HPDE6-E6E7 (cell line): ENCODE results near the gene RHBDF2.

Source experiments
- DNase-seq: peaks from one replicate; pipeline ENCODE4 v3.0.0; 2011; ENCODE audit warnings: missing footprints; ENCODE audit errors: extremely low spot score

Gene RHBDF2

DNA sequence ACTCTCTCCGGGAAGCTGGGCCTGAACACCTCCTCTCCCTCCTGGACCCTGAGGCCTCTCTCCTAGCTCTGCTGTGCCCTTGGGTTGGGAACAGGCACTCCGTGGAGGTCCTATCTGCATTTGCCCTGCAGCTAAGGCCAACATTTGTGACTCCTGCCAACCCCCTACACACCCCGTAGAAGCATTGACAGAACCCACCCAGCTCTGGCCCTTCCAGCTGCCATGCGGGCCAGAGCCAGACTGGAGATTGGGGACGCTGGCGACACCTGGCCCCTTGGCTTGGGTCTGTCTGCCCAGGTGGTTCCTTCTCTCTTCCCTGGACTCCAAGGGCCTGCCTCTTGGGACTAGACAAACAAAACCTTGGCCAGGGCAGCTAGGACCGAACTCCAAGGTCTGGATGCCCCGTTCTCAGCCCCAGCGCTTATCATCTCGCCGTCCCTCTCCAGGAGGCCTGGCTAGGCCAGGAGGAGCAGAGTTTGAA, 644 bp upstream of the RHBDF2 start:
- no peak for DNase-seq

DNA sequence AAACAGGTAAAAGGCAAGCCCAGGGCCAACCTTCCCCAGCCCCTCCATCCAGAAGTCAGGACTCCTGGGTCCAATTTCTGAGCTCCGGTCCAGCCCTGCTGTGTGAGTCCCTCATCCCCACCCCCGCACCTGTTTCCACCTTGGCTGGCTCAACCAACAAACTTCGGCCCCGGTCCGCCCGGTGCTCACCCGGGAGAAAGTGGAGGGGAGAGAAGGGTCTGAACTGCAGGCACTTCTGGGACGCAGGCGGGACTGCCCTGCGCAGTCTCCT, 541 bp downstream of the RHBDF2 start:
- DNase-seq = no peak

DNA sequence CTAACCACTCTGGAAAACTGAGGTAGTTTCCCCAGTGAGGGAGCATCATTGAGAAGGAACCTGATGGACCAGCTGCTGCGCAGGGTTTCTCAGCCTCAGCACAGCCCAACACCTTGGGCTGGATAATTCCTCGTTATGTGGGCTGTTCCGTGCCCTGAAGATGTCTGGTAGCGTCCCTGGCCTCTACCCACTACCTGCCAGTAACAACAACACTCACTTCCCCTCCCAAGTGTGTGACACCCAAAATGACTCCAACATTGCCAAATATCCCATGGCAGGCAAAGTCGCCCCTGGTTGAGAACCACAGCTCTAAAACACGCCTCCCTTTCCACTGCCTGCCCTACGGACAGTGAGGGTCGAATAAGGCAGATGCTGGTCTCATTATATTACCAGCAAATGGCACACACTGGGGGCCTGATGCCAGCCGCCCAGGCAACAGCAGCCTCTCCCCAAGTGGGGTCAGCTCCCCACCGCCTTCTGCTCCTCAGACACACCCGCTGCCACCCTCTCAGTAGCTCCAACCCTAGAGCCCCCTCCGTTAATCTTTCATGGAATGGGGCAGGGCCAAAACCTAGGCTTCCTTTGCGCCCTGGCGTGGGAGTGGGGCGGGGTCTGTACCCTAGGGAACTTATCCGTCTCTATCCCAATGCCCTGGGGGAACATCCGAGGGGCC, 1.0 kb downstream of the RHBDF2 start:
- no peak for DNase-seq

DNA sequence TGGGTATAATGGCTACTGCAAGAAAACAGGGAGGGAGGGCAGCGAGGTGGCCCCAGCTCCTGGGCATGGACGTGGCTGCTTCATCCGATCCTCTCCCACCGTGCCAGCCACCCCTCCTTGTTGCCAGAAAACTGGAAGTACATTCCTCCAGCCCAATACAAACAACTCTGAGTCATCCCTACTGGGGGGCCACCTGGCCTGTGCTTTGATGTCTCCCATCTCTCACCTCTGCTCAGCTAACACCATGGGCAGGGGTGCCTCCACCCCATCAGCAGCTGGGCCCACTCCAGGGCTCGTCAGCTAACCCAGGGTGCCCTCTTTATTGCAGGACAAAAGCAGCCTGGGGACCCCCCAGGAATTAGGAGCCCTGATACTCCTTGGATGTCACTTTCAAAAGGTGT, 2.0 kb downstream of the RHBDF2 start:
- no peak for DNase-seq

DNA sequence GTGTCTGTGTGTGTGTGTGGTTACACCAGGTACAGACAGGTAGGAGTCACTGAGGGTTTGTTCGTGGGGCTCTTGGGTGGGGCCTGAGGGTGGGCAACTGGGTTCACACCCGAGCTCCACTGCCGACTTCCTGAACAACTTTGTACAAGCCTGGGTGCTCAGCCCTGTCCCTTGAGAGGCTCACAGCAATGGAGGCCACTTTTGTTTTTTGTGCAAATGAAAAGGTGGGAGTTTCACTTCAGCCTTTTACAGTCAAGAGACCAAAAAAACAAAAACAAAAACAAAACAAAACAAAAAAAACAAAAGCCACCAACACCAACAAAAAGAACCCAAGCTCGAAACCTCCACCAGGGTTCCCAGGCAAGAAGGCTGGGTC, 2.4 kb downstream of the RHBDF2 start:
- no peak for DNase-seq

DNA sequence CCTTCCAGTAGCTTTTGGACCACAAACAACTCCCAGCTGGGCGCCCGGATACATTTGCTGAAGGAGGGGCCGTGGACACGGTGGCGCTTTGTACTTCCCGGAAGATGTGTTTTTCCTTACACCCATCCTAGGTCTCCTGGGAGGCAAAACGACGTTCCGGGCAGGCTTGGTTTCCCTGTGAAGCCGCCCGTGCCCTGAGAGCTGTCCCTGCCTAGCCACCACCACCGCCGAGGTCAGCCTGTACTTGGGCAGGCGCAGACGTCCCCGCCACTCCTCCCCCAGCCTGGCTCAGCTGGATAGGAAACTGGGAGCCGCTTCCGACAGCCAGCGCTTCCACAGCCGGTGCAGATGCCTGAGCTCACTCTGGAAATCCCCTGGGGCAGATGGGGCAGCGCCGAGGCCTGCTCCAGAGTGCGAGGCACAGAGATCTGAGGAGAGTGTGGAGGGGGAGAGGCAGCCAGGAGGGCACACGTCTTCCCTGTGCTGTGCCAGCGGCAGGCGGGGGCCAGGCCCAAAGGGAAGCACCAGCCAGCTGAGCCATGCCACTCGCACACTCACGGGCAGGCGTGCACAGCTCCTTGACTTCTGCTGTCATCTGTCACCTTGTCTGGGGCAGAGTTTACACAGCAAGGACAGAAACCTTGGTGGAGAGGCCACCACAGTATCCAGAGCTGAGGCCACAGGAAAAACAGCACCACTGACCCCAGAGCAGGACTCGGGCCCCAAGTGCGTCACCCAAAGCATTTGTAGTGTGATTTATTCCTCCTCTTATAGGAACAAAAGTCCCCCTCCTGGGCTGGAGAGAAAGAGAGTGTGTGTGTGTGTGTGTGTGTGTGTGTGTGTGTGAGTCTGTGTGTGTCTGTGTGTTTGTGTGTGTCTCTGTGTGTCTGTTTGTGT, 3.0 kb downstream of the RHBDF2 start:
- peak; percentile 83 for DNase-seq

DNA sequence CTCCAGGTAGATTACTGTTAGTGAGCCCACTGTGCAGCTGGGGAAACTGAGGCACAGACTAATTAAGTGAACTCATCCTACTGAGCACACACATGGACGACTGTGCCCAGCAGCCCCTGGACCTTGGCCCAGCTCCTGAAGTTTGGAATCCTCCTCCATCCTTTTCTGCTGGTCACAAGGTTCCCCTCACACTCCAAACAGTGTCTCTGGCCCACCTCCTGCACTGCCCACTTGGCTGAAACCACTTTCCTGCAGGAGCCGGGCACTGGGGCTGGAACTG, 3.6 kb downstream of the RHBDF2 start:
- no peak for DNase-seq

DNA sequence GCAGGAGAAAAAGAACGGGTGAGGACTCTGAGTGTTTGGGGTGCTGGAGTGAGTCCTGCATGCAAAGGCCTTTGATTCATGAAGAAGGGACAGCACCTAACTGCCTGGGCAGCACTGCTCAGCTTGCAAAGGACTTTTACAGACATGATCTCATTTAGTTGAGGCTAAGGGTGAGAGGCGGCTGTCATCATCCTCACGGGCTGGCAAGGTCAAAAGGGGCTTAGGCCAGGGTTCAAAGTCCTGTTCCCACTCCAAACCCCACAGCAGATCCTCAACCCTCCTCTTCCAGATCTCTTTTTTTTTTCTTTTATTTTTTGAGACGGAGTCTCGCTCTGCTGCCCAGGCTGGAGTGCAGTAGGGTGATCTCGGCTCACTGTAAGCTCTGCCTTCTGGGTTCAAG, 4.8 kb downstream of the RHBDF2 start:
- no peak for DNase-seq

DNA sequence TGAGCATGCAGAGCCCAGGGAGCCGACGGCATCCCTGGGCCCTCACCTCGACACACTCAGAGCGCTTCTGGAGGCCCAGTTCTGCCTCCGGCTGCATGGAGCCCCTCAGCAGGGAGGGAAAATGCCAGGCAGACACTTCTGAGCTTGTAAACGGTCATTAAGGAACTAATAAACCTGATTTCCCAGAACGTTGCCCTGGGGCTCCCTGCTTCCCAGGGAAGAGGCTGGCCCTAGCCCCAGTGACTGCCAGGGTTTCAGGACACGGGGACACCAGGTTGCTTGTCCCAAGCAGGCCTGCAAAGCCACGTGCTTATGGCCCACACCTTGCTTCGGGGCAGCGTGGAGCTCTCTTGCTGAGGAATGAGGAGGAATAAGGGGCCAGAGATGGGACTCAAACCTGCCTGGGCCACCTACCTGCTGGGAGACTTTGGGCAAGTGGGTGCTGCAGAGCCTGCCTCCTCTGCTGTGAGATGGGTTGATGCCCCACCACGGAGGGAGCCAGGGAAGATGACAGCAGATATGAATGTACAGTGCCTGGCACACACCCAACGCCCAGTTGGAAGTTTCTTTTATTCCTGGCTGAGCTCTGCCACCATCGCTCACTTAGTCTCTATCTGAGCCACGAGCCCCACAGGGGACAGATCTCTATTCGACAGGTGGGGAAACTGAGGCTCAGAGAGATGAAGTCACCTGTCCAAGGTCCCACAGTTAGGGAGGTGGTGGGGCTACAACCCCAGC, 5.4 kb downstream of the RHBDF2 start:
- DNase-seq = no peak

DNA sequence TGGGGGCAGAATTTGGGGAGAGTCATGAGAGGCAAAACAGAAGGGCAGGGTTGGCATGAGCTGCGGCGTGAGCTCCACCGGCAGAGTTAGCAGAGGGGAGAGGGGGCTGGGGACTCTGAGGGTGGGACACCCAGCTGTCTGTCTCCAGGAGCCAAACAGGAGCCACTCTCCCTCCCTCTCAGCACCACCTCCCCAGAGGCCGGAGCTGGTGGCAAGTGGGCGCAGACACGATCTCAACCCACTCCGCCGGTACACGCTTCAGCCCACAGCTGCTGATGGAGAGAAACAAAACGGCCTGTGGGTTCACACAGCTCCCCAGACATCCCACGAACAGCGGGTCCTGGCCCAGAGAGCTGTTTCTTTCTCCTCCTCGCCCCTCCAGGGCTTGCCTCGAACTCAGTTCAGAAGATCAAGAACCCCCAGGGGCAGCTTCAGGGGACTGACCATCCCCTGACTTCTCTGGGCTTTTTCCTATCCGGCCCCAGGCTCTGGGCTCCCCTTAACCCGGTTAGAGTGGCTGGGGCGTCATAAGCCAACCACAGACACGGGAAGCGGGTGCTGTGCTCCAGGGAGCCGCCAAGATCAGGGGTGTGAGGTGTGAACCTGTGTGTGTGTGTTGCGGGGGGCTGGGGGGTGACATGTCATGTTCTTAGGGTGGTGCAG, 7.6 kb downstream of the RHBDF2 start:
- DNase-seq = no peak

DNA sequence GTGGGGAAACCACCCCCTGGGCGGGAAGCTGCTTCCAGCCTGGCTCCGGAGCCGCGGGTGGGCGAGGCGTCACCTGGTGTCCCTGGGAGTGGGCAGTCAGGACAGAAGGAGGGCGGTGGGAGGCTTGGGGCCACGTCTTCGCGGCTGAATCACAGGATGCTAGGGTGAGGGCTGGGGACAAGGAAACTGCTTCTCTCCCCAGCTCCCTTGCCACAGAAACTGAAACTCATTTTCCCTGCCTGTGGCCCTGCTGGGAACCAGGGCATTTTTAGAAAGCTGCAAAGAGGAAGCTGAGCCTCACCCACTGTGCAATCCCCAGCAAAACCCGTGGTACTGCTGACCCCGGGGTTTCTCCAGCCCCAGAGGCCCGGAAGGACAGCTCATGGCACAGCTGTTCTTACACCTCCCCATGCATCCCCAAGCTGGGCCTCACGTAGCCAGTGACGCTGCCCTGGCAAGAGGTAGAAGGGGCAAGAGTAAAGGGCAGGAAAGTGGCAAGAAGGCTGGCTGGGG, 8.2 kb downstream of the RHBDF2 start:
- peak; percentile 86 for DNase-seq

DNA sequence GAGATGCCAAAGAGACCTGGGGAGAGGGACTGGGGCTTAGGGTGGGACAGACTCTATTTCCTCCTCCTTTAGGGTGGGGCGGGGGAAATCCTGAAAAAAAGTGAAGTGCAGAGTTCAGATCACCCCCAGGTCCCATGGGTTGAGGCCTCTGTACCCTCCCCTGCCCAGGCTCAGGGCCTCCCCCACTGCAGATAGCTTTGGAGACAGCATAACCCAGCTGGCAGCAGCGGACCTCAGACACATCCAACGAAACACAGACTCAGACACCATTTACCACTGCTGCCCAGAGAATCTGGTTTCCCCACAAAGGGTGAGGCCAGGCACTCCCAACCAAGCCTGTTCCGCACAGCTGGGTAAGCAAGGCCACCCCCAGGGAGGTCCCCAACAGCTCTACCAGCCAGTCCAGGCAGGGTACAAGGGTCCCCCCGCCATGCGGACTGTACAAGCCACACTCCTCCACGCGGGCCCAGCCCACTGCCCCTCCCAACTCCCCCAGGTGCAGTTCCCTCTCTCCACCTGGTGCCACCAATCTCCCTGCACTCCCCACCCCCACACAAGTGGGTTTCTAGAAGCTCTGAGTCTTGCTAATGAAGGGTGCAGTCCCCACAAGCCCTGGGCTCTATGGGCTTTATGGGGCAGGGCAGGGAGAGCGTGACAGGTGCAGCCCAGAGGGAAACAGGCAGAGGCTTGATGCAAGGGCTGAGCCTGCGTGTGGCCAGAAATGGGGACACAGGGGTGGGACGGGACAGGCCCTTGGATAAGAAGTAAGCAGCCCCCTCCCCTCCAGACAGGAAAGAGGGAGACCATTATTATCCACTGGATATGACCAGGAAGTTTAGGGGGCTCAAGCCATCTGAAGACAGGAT, 8.9 kb downstream of the RHBDF2 start:
- no peak for DNase-seq

DNA sequence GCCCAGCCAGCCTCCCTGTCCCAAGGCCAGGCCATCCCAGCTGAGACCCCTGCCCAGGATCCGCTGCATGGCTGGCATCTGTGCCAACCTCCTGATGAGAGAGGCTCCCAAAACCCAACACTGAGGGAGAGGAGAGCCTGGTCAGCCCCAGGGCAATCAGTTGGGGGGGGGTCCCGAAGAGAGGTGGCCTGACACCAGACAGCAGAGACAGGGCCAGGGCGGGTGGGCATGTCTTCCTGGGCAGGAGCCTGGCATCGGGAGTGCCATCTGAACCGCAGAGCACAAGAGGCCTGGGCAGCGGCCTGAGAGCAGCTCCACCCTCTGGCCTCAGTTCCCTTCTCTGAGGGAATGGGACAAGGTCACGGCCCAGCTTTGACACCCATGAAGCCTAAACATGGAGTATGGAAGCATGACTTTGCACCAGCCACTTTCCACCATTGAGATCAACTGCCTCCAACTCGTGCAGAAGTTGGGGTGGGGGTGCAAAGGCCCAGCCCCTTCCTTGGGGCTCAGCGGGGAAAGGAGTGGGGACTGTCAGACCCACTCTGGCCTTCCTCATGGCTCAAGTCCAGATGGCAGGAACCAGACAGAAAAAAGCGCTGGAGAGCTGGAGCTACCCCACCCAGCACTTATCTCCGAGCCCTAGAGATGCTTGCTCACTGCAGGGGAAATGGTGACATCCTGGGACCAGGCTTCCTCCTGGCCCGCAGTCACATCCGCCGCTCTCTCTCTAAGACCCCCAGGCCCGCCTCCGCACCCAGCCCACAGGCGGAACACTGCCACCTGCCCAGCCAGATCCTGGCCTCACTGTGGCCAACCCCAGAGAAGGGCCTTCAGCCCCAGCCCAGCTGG, 9.7 kb downstream of the RHBDF2 start:
- DNase-seq = no peak

DNA sequence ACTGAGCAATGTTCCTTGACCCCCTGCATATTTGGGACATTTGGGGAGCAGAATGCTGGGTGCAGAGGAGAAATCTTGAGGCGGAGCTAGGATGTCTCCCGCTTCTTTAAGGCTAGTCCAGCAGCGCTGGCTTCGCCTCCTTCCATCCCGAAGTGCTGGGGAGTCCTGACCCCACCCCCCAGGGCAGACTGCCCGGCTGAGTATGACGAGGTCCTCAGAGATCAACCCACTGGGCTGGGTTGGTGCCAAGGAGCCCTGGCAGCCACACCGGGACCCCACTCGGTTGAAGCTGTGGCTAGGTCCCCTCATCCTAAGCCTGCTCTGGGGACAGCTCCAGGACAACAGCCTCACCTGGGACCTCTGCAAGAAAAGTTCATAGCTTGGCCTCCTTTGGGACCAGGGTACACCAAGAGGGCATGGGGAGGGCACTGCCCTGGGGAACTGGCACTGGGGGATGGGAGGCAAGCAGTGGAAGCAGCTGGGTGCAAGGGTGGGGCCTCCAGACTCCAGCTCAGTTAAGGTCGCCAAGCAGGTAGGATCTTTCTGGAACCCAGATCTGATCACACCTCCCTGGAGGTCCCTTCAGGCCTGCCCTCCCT, 11.0 kb downstream of the RHBDF2 start:
- DNase-seq = no peak

DNA sequence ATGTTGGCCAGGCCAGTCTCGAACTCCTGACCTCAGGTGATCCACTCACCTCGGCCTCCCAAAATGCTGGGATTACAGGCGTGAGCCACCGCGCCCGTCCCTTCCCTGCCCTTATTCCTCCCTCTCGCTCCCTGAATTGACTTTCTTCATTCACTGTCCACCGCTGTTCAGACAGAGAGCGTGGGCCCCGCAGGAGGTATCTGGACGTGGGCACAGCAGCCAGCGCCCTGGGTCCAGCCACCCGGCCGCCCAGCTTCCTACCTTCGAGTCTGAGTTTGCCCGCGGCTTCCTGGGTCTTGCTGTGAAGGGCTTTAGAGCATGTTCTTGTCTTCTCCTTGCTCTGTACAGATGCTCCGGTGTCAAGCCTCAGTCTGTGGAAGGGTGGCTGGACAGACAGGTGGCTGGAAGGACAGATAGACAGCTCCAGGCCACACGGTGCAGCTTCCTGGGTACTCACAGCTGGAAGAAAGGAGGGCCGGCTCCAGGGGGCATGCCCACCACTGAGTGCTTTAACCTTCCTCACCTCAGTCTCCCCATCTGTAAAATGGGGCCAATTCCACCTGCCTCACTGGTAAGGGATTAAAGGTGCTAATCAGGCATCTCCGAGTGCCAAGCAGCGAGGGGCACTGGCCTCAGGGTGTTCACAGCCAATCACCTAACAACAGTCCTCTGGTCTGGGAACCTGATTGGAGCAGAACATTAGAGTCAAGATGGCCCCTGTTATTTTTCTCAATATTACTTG, 13.6 kb downstream of the RHBDF2 start:
- no peak for DNase-seq

DNA sequence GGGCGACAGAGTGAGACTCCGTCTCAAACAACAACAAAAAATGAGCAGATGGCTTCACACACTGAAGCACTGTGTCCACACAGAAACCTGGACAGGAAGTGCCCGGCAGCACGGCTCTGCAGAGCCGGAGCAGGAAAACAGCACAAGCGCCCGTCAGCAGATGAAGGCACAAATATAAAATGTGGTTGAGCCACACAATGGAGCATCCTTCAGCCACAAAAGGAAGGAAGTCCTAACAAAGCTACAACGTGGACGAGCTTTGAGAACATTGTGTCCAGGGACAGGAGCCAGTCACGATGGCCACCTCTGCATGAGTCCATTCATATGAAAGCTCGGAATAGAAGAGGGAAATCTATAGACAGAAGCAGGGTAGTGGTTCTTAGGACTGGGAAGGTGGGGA, 15.7 kb downstream of the RHBDF2 start:
- DNase-seq = no peak

DNA sequence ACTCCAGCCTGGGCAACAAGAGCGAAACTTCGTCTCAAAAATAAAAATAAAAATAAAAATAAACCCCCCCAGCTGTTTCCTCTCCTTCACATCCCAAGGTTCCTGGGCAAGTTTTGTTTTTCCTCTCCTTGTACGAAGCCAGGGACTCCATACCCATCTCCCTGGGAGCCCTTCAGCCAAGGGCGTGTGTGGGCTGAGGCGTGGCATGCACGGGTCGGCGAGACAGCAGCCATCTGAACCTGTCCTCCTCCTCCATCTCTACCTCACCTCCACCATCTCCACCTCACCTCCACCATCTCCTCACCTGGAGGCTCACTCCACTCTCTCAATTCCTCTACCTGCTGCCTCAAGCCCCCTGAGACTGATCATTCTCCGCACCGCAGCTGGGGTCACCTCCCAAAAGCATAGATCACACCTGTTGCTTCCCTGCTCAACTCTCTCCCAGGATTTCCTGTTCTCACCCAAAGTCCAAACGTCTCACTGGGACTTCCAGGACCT, 16.9 kb downstream of the RHBDF2 start:
- DNase-seq = no peak

DNA sequence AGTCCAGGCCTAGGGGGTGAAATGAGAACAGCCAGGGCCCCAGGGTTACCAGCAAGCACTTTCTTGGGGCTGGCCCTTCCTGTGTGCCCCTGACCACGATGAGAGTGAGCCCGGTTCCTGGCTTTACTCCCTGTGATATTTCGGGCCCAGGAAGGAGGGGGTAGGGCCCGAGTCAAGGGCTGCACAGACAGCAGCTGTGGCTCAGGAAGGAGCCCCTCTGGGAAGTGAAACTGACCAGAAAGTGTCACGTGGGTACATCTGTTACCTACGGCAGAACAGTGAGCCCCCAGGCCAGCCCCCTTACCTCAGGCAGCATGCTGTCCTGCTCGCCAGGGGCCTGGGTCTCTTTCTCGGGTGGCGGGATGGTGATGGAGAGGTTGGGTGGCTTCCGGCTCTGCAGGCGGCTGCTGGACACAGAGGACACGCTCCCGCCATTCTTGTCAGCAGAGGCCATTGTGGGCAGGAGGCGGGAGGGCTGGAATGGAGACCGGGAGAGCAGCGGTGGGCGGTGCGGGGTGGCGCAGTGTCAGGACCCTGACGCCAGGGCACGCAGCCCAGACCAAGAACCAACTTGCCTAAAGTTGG, 20.1 kb downstream of the RHBDF2 start:
- DNase-seq = no peak

DNA sequence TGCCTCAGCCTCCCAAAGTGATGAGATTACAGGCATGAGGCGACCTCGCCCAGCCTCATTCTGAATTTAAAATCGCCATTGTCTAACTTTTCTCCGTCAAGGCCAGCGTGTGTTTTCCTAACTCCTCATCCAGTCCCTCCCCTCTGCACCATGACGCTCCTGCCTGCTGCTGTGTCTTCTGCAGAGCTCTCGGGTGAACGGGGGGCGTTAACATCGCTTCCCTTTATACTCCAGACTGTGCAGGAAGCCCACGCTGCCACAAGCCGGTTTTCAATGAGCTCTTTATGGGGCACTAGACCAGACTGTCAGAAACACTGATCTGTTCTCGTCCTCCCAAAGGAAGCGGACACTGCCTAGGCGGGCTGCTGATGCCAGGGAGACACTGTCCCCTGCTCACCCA, 20.6 kb downstream of the RHBDF2 start:
- DNase-seq = no peak
